GM12865 (cell line): ENCODE measurements around the gene CRHR2.

Experiments used
- DNase-seq: peaks from one replicate; pipeline ENCODE4 v3.0.0; 2010; ENCODE audit warnings: low read depth
- H3K4me3 ChIP-seq: 2 replicates; pipeline ENCODE4 v1.5.1; 2011; ENCODE audit warnings: mild to moderate bottlenecking, low read depth, low read length, control low read depth
- TF ChIP-seq, protein P1 (sequence below): IDR thresholded peaks from 2 replicates; pipeline ENCODE4 v1.5.1; 2011; ENCODE audit warnings: low read length, control low read depth, low read depth, inconsistent platforms; ENCODE audit not compliant: insufficient read depth; ENCODE audit errors: missing control alignments

Gene CRHR2

DNA sequence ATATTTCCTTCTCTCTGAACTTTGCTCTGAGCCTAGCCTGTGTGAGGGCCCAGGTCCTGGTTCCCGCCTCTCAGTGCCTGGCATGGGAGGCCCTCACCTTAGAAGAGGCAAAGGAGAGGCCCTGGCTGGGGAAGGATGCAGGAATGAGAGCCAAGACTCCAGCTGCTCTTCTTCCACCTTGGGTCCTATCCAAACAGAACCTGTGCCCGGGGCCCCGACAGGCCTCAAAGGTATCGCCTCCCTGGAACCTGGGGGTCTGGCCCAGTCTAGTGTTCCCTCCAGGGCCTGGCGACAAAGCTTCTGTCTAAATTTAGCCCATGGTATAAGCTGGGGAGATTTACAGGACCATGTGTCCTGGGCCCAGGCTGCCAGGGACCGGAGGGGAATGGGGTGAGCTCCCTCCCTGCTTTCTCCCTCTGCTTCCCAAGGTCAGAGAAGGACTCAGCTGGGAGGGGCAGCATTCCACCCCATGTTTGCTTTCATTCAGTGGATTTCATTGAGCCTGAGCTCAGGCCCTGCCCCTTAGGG, 12.0 kb upstream of the CRHR2 start:
- TF ChIP-seq, protein P1, sequence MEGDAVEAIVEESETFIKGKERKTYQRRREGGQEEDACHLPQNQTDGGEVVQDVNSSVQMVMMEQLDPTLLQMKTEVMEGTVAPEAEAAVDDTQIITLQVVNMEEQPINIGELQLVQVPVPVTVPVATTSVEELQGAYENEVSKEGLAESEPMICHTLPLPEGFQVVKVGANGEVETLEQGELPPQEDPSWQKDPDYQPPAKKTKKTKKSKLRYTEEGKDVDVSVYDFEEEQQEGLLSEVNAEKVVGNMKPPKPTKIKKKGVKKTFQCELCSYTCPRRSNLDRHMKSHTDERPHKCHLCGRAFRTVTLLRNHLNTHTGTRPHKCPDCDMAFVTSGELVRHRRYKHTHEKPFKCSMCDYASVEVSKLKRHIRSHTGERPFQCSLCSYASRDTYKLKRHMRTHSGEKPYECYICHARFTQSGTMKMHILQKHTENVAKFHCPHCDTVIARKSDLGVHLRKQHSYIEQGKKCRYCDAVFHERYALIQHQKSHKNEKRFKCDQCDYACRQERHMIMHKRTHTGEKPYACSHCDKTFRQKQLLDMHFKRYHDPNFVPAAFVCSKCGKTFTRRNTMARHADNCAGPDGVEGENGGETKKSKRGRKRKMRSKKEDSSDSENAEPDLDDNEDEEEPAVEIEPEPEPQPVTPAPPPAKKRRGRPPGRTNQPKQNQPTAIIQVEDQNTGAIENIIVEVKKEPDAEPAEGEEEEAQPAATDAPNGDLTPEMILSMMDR: no peak

DNA sequence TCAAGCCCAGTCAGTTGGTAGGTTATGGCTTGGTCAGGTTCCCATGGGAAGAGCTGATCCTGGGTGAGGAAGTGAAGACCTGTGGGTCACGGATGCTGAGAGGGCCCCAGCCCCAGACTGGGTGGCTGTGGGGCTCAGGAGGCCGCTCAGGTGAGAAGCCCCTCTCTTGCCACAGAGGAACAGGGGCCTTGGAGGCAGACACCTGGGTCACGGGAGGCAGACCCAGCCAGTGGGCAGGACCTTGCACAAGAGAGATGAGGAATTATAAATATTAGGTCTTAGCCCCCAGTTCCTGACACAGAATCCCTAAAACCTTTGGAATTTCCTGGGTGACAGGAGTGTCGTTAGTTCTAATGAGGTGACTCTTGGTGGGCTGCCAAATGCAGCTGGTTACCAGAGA, 10.6 kb upstream of the CRHR2 start:
- H3K4me3 ChIP-seq: no peak overlapping the region
- TF ChIP-seq, protein P1: no peak
- DNase-seq: no peak

More for the DNA sequence above, 12.0 kb upstream of the CRHR2 start:
- H3K4me3 ChIP-seq: no peak overlapping the region
- no peak for DNase-seq

DNA sequence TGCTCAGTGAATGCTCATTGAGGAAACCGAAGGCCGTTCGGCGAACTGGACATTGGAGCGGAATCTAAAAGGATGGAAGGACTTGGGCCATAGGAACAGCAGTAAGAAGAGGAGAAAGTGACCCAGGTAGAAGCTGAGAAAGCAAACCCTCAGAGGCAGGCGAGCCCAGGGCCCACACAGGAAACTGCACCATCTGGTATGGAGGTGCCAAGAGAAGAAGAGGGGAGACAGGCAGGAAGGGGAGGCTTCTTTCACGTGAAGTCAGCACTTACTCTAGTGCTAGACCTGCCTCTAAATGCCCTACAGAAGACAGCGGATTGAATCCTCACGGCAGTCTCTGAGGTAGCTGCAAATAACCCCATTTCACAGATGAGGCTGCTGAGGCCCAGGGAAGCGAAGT, 10.2 kb upstream of the CRHR2 start:
- no peak overlapping the region for H3K4me3 ChIP-seq
- DNase-seq: no peak
- TF ChIP-seq, protein P1: no peak

DNA sequence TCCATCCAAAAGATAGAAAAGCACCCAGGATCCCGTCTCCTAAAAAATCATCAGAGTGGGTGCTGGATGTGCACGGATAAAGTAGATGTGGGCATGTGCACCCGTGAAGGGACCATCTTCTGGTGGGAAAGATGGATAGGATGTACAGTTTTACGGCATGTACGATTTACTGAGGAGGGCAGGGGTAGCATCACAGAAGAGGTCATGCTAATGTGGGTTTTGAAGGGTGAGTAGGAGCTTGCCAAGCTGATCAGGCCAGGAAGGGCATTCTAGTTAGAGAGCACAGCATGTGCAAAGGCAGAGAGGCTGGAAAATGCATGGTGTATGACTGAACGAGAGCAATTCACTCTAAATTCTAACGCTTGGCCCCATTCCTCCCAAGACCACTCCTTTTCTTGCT, 7.8 kb upstream of the CRHR2 start:
- no peak overlapping the region for H3K4me3 ChIP-seq
- TF ChIP-seq, protein P1: no peak
- DNase-seq: no peak

DNA sequence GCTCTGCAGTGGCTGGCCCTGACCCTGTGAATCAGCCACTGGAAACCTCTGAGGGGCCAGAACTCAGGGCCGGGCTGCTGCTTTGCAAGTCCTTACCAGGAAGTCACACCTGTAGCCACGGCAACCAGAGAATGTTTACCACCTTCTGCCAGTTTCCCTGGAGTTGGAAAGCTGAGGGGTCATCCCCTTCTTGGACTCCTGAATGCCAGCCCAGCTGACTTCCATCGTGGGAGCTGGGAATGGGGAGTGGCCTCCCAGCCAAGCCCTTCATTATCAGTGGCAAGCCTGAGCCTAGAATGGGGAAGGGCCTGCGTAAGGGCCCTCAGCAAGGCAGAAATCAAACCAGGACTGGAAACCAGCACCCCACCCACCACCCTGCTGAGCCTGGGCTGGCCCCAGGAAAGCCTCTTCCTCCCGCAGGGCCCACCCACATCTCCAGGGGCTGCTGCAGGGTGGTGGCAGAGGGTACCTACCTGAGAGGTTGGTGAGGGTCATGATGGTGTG, 6.5 kb upstream of the CRHR2 start:
- TF ChIP-seq, protein P1: no peak
- no peak for DNase-seq
- no peak overlapping the region for H3K4me3 ChIP-seq

DNA sequence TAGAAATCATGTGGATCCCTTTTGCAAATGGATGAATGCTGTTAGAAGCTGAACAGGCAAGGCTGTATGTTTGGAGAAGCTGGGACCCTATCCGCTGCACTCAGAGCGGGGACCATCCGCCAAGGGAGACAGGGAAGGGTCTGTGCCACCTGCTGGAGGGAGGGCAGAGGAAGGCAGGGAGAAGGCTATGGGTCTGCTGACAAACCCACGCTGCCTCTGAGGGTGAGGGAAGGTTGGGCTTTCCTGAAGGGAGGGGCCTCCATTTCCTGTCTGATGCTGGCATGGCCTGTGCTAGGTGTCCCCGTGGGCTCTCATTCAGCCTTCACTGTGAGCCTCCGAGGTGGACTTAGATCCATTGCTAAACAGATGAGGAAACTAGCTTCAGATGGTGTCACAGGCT, 5.3 kb upstream of the CRHR2 start:
- no peak overlapping the region for H3K4me3 ChIP-seq
- TF ChIP-seq, protein P1: no peak
- DNase-seq: no peak

DNA sequence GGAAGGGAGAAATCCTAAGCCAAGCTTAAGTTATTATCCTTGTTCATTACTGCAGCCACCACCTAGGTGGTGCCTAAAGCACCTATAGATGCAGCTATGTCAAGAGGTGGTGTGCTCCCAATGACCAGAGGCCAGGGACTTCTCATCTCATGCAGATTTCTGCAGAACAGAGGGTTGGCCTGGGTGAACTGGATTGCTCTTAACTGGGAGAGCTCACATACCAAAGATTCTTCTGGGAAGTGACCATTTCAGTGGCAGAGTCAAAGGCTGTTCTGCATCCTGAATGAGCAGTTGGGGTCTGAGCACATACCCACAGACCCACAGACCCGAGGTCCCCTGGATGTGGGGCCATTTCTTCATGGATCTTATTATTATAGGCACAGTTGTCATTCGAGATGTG, 2.1 kb upstream of the CRHR2 start:
- no peak overlapping the region for H3K4me3 ChIP-seq
- TF ChIP-seq, protein P1: no peak
- DNase-seq: no peak
